IMR-90 (cell line): ENCODE results near the gene REV3L. TPM values are rescaled to one million over a fixed set of nuclear protein-coding genes. Genes with fewer than 3 reads are reported as not detected.
"Not testable (repeated sequence)": the region's sequence is repeated elsewhere in the genome, so short reads cannot be mapped to it uniquely, and the experiment has no call there.

Experiments used
- ATAC-seq: fragments of 200-7000 bp; cut with Tn5 transposase; 2 replicates; pipeline ENCODE4 v1.9.1; 2020; ENCODE audit warnings: low read depth, mild to moderate bottlenecking, moderate library complexity
- BruUV-seq: library from RNA; stranded (reverse); fragments of 400-500 nt; replicated peaks from 2 replicates; lab custom pipeline; 2021; lab: Mats Ljungman, UMichigan
- CTCF ChIA-PET: fragments of 300-600 bp; formaldehyde crosslinking; extraction: SDS; loops from one replicate; lab custom pipeline; 2021; ENCODE audit warnings: antibody characterized with exemption; lab: Yijun Ruan, JAX
- POLR2A ChIA-PET: fragments of 300-600 bp; sonication (Branson Sonifier 250); formaldehyde crosslinking; loops from one replicate; lab custom pipeline; 2022; ENCODE audit warnings: antibody characterized with exemption; ENCODE audit not compliant: unreplicated experiment; lab: Charles Lee
- DNase-seq: peaks from one replicate; pipeline ENCODE4 v3.0.0; 2013
- H2AFZ ChIP-seq: replicated peaks from 2 replicates; pipeline ENCODE3; 2013; ENCODE audit warnings: low read length, mild to moderate bottlenecking; ENCODE audit not compliant: poor library complexity
- H2AK5ac ChIP-seq: 2 replicates; pipeline ENCODE4 v1.6.1; 2013; ENCODE audit warnings: low read depth, low read length, inconsistent platforms
- H2AK9ac ChIP-seq: replicated peaks from 2 replicates; pipeline ENCODE3; 2013; ENCODE audit warnings: mild to moderate bottlenecking, low read depth, low read length, moderate library complexity; ENCODE audit not compliant: poor library complexity
- H2BK120ac ChIP-seq: 2 replicates; pipeline ENCODE4 v1.6.1; 2013; ENCODE audit warnings: low read depth, low read length, inconsistent platforms
- H2BK15ac ChIP-seq: 3 replicates; pipeline ENCODE4 v1.6.1; 2013; ENCODE audit warnings: low read depth, low read length, inconsistent platforms
- H2BK20ac ChIP-seq: 2 replicates; pipeline ENCODE4 v1.6.1; 2013; ENCODE audit warnings: low read depth, mild to moderate bottlenecking, inconsistent platforms, low read length, moderate library complexity
- H2BK5ac ChIP-seq: 2 replicates; pipeline ENCODE4 v1.6.1; 2013; ENCODE audit warnings: mild to moderate bottlenecking, low read depth, low read length, inconsistent platforms; ENCODE audit not compliant: poor library complexity, severe bottlenecking
- H3K14ac ChIP-seq: replicated peaks from 2 replicates; pipeline ENCODE4 v1.6.1; 2013; ENCODE audit warnings: low read depth, low read length, inconsistent platforms
- H3K18ac ChIP-seq: 2 replicates; pipeline ENCODE4 v1.6.1; 2013; ENCODE audit warnings: low read depth, low read length, control low read depth
- H3K23ac ChIP-seq: 2 replicates; pipeline ENCODE4 v1.6.1; 2013; ENCODE audit warnings: low read depth, low read length, inconsistent platforms
- H3K27ac ChIP-seq: 2 replicates; pipeline ENCODE4 v1.5.1; 2013; ENCODE audit warnings: mild to moderate bottlenecking, control low read depth, low read length; ENCODE audit not compliant: insufficient read depth
- H3K27me3 ChIP-seq: 2 replicates; pipeline ENCODE4 v1.6.1; 2013; ENCODE audit warnings: low read length; ENCODE audit not compliant: control insufficient read depth, insufficient read depth
- H3K36me3 ChIP-seq: 2 replicates; pipeline ENCODE4 v1.6.1; 2013; ENCODE audit warnings: low read length, mixed read lengths; ENCODE audit not compliant: control insufficient read depth, insufficient read depth
- H3K4ac ChIP-seq: 2 replicates; pipeline ENCODE4 v1.6.1; 2013; ENCODE audit warnings: low read depth, low read length, inconsistent platforms
- H3K4me1 ChIP-seq: 2 replicates; pipeline ENCODE4 v1.6.1; 2013; ENCODE audit warnings: low read length, mixed read lengths; ENCODE audit not compliant: control insufficient read depth, insufficient read depth
- H3K4me2 ChIP-seq: 2 replicates; pipeline ENCODE4 v1.6.1; 2013; ENCODE audit warnings: low read depth, mild to moderate bottlenecking, control low read depth, low read length, moderate library complexity
- H3K4me3 ChIP-seq: 2 replicates; pipeline ENCODE4 v1.5.1; 2013; ENCODE audit warnings: low read depth, mild to moderate bottlenecking, control low read depth, low read length, moderate library complexity; ENCODE audit not compliant: insufficient read depth
- H3K56ac ChIP-seq: 2 replicates; pipeline ENCODE4 v1.6.1; 2013; ENCODE audit warnings: low read length, inconsistent platforms; ENCODE audit not compliant: insufficient read depth; ENCODE audit errors: extremely low read depth
- H3K79me1 ChIP-seq, 2 experiments: 2 replicates each; pipeline ENCODE4 v1.6.1; 2013; ENCODE audit warnings: low read length in 2 of 2, inconsistent platforms in 1 of 2, low read depth in 1 of 2
- H3K9ac ChIP-seq: 2 replicates; pipeline ENCODE4 v1.6.1; 2013; ENCODE audit warnings: low read depth, low read length, control low read depth
- H3K9me1 ChIP-seq: 2 replicates; pipeline ENCODE4 v1.6.1; 2013; ENCODE audit warnings: low read length, inconsistent platforms; ENCODE audit not compliant: insufficient read depth
- H3K9me3 ChIP-seq: 2 replicates; pipeline ENCODE4 v1.6.1; 2013; ENCODE audit warnings: low read length; ENCODE audit not compliant: control insufficient read depth, insufficient read depth
- H4K20me1 ChIP-seq: 2 replicates; pipeline ENCODE4 v1.6.1; 2013; ENCODE audit warnings: low read length, inconsistent platforms; ENCODE audit not compliant: insufficient read depth
- H4K5ac ChIP-seq: 2 replicates; pipeline ENCODE4 v1.6.1; 2013; ENCODE audit warnings: mild to moderate bottlenecking, low read depth, low read length, control low read depth
- H4K8ac ChIP-seq, 2 experiments: 2 replicates each; pipeline ENCODE4 v1.6.1; 2013; ENCODE audit warnings: low read depth in 2 of 2, low read length in 2 of 2, control low read depth in 1 of 2, inconsistent platforms in 1 of 2
- H4K91ac ChIP-seq: 2 replicates; pipeline ENCODE4 v1.6.1; 2013; ENCODE audit warnings: low read depth, low read length, inconsistent platforms; ENCODE audit not compliant: insufficient read depth
- WGBS, 2 experiments: methylation state at CpG; one replicate each; pipeline versions ENCODE4 v1.1.5 to v1.1.7; 2013; ENCODE audit warnings: missing lambda C conversion rate in 2 of 2; ENCODE audit not compliant: insufficient read length in 1 of 2; ENCODE audit errors: extremely low coverage in 2 of 2; 5-methylcytosine and 5-hydroxymethylcytosine counted together
- dilution Hi-C: fragments of 300-500 bp; cut with HindIII; formaldehyde crosslinking; loops from one replicate; pipeline ENCODE4 v1.14.3; 2018; ENCODE audit warnings: low sequenced_read_pairs; ENCODE audit not compliant: unreplicated experiment
- in situ Hi-C: fragments of 300-500 bp; cut with MboI; formaldehyde crosslinking; loops from 3 replicates; pipeline ENCODE4 v1.14.3; 2019; ENCODE audit warnings: low sequenced_read_pairs, inconsistent platforms, mixed read lengths
- intact Hi-C: fragments of 100-400 bp; cut with micrococcal nuclease; formaldehyde crosslinking; loops from 2 replicates; pipeline ENCODE4 v1.10.0; 2022
- polyA plus RNA-seq, 3 experiments: library from polyadenylated mRNA; depleted of rRNA; stranded (reverse); fragments of >200 nt; gene quantifications; 2 replicates each; pipeline ENCODE4 v1.2.3, GENCODE V29; 2012; ENCODE audit warnings: low replicate concordance in 1 of 3
- total RNA-seq: library from RNA; depleted of rRNA; stranded (reverse); fragments of >200 nt; gene quantifications from 2 replicates; pipeline ENCODE4 v1.2.3, GENCODE V29; 2012

REV3L gene
- total and polyA plus RNA-seq, 2 of the 4 experiments (the other 2 are of a cell fraction) = 7.4 to 15.4 TPM

GRCh38 chr6:111284356-111284755 lies 198.7 kb downstream of the REV3L start:
- dilution Hi-C loops, H3K4me3 ChIP-seq, H2BK15ac ChIP-seq, H4K8ac ChIP-seq, H2BK5ac ChIP-seq, H4K20me1 ChIP-seq, H3K9ac ChIP-seq, H3K36me3 ChIP-seq, CTCF ChIA-PET, intact Hi-C loops, DNase-seq, POLR2A ChIA-PET, H3K27me3 ChIP-seq, H3K9me3 ChIP-seq, in situ Hi-C loops, H3K4me1 ChIP-seq, H2AK5ac ChIP-seq, H2BK20ac ChIP-seq, BruUV-seq, H3K18ac ChIP-seq, H2BK120ac ChIP-seq, H4K91ac ChIP-seq, ATAC-seq, H4K5ac ChIP-seq, H3K27ac ChIP-seq, H2AK9ac ChIP-seq, H3K56ac ChIP-seq, H3K14ac ChIP-seq, H3K4ac ChIP-seq, H3K4me2 ChIP-seq, H3K79me1 ChIP-seq, H3K23ac ChIP-seq, H3K9me1 ChIP-seq, H2AFZ ChIP-seq: not testable (repeated sequence)
- WGBS, 2 experiments = no CpG with 5 or more reads among the region's 5 CpGs
